SKM-1 (cell line): Measurements from ENCODE around the gene UBTD2.

Experiments used
- DNase-seq: peaks from one replicate; lab custom pipeline; 2025; ENCODE audit not compliant: unreplicated experiment; lab: John Stamatoyannopoulos, UW

UBTD2 gene

DNA sequence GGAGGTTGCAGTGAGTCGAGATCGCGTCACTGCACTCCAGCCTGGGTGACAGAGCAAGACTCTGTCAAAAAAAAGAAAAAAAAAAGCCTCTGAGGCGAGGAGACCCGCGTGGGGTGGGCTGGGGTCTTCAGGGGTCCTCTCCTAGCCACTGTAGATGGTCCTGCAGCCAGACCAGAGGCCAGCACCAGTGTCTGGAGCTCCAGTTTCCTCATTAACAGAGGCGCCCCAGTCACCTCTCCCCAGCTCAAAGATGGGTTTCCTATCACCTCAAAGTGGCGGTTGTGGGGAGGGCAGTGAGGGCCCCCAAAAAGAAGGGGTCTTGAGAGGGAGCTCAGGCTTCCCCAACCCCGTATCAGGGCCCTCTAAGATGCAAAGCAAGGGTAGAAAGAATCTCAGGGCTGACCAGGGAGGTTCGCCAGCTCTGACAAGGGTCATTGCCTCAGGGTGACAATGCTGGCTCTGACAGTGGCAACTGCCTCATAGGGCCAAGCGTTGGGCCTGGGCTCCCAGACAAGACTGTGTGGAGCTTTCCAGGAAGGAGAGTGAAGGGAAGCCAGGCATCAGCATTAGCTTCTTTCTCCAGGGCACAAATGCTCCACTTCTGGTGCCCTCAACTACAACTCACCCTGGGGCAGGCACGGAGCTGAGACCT is 110.5 kb downstream of the UBTD2 start:
- DNase-seq, result no peak

DNA sequence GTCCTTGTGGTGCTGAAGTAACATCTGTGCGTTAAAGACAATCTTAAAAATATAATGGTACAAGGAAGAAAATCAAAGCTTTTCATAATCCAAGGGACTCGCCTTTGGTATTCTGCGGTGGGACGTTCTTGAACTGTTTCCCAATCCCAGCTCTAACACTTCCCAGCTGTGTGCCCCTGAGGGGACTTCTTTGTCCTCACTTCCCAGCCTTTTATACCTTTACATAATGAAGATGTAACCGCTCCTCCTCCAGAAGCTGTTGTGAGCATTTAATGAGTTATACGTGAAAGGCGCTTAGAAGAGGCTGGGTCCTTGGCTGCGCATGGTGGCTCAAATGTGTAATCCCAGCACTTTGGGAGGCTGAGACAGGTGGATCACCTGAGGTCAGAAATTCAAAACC is 112.4 kb downstream of the UBTD2 start:
- no peak for DNase-seq

DNA sequence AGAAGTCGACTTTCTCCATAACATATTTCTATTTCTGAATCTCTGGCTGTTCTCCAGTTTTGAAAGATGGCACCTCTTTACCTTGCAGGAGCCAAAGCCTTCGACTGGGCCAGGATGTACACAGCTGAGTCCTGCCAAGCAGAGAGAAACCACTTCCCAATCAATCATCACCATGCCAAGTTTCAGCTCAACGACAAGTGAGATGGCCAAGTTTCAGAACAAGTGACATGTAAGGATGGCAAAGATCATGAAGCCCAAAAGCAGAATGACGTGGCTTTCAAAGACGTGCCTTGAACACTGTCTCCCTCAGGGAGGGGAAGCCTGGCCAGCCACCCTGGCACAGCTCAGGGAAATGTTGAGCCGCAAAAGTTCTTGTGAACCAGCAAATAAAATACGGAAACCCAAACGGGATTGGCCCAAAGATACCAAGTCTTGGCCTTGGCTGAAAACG is 113.3 kb downstream of the UBTD2 start:
- no peak for DNase-seq

DNA sequence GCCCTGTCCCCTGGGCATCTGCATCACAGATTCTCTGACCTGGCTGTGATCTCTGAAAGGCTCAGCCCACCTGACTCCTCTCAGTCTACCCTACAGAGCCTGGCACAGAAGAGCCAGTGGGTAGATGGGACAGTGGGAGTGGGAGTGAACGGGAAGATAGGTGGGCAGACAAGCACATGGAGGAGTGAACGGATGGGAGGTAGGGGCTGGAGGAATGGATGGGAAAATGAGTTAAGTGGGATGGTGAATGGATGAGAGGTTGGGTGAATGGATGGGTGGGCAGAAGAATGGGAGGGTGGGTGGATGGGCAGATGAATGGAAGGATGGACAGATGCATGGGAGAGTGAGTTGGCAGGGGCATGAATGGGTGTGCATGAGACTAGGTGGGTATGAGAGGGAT is 114.3 kb downstream of the UBTD2 start:
- no peak for DNase-seq

DNA sequence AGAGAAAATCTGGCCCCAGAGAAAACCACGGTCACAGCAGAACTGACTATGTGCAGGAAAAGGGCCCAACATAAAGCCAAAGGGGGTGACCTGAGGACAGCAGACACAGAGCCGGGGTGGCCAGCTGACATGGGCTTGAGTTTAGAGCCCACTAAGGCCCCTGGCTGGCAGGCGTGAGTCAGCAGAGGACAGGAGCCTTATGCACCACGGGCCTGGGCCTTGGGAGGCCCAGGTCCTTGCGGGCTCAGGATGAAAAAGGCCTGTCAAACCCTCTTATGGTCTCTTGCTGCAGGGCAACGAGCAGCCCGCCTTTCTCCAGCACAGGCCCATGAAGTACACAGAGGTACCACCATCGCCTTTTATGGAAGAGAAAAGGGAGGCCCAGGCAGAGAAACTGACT is 115.3 kb downstream of the UBTD2 start:
- DNase-seq, result no peak

DNA sequence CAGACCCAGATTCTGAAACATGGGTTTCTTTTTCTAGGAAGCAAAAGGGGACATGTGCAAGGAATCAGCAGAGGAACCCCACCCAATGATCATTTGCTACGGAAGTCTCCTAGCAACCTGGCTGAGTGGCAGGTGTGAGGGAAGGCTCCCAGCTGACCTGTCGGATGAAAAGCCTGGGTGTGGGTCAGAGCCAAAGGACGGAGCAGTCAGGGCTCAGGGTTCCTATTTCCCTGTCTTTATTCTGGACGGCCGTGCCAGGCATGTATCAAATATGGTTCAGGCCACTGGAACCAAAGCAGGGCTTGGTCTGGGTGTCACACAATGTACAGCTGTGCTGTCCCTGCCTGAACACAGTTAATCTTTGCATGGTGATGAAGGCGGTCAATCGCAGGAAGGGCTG is 115.7 kb downstream of the UBTD2 start:
- no peak for DNase-seq

DNA sequence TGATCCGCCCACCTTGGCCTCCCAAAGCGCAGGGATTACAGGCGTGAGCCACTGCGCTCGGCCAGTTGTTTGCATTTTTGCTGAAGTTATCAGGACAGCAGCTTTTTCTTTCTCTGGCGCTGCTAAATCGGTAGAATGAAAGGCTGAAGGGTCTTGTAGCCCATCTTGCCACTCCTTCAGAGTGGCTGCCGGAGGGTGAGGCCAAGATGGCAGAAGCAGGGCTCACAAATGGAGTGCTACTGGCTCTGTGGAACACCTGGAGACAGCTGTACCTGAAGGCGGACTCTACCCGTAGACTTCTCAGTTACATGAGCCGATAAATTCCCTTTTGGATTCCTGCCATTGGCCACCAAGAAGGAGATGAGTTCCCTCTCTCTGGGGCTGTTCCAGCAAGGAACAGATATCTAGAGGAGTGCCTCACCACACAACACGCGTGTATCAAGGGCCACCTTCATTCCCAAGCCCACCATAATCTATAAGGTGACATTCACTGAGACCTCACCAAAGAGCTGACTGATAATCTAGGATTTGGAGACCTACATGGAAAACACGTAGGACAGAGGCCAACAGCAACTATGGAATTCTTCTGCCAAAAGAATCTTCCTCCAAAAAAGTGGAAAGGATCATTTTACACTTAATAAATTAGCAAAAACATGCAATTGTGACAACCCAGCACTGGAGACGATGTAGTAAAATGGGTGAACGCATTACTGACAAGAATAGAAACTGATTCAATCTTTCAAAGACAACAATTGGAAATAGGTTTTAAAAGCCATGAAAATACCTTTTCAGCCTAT is 117.3 kb downstream of the UBTD2 start:
- no peak for DNase-seq

DNA sequence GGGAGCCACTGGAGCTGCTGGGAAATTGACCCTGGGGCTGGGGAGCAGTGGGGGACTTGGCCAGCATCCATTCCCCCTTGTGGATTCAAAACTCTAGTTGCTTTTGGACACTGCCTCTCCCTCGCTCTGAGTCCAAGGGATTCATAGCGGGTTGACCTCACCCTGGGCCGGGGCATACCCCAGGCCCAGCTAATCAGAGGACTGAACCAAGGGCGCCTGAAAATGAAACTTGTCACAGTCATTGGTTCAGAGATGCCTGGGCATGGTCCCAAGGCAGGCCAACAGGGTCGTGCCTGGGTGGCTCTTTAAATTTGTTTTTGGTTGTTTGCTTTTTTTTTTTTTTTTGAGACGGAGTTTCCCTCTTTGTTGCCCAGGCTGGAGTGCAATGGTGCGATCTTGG is 118.1 kb downstream of the UBTD2 start:
- DNase-seq, result no peak

DNA sequence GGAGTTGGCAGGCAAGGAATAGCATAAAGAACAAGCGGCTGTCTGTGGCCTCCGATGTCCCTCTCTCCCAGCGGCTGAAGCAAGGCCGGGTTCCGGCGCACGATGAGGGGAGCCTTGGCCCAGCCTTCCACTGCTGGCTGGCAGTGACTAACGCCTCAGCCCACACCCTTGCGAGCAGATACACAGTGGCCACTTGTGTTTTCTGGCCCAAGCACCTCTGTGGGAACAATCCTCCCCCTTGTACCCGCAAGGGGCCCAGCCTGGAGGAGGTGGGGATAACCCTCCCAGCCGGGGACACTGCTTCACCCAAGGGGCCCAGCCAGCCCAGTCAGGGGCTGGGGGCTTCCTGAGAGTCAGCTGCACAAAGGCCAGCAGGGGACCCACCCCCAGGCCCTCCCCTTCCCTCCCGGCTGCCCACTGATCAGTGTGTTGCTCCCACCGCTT is 118.8 kb downstream of the UBTD2 start:
- DNase-seq, result no peak

DNA sequence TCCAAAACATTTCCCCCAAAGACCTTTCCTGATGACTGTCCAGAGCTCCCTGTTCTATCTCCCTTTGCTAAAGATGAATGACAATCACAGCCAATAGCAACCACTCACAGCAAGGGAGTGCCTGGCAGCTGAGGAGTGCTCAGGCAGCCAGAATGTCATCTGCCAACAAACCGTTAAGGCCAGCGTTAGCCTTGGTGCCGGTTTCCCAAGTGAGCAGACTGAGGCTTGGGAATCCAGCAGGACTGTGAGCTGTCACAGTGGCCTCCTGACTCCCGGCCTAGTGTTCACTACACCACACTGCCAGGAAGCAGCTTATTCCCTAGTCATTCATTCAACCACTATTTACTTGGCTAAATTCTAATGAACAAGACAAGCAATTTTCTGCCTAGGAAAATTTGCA is 120.2 kb downstream of the UBTD2 start:
- no peak for DNase-seq

DNA sequence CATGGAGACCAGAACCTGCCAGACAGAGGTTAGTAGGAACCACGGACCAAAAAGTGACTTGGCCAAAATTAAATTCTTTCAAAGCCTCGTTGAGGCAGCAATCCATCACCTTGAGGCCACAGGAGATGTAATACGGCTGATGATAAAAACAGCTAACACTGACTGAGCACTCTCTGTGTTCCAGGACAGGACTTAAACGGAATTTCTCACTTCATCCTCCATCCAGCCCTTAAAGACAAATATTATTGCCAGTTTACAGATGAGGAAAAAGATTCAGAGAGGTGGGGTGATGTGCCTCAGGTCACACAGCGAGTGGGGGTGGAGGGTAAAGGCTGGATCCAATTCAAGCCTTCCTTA is 120.6 kb downstream of the UBTD2 start:
- DNase-seq, result no peak

DNA sequence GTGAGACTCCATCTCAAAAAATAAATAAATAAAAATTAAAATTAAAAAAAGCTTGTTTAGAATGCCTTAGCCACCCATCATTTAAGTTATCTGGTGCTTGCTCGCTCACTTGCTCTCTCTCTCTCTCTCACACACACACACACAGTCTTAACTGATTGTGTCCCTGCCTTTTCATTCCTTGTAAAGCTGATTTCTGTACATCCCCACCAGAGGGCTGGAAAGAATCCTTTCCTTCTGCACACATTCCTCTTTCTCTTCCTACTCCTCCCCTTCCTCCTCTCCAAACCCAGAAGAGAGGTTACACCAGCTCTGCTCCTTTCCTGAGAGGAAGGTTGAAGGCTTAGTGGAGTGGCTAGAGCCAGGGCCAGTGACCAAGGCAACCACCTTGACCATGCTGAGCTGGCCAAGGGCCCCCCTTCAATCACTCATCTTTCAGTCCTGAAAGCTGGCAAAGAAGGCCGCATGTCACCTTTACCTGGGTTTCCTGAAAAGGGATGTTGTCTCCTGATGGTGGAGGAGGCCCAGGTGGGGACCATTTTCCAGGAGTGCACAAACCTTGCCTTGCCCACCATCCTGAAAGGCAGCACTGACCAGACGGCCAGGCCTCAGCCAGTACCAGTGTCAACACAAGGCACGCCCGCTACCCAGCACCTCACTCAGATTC is 121.1 kb downstream of the UBTD2 start:
- no peak for DNase-seq

DNA sequence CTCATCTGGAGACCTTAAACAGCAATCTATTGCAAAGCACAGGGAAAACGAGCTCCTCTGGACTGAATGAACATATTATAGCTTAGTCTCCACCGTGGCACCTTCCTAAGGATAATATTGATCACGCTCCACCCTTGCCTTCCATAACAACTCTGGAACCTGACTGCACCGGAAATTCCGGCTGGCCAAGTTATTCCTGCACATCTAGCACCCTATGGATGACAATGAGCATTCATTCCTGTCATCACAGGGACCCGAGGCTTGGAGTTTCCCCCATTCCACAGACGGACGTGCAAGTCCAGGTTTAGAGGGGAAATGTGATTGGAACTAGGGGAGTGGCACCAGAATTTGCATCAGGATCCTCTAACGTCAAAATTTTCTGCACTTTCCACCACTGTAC is 123.1 kb downstream of the UBTD2 start:
- no peak for DNase-seq
